ENCODE data around the gene CEP97.
"Not testable (repeated sequence)": the region's sequence is repeated elsewhere in the genome, so short reads cannot be mapped to it uniquely, and the experiment has no call there.

Gene CEP97

GRCh38 chr3:101724329-101725193 lies at the start of gene CEP97:
TSS of gene CEP97 (plus strand) at chr3:101724614. CDS start at chr3:101724677, 63 bp downstream.
- peak; percentile 98 for DNase-seq (ENCODE audit: low spot score)

GRCh38 chr3:101675709-101676215 lies 48.7 kb upstream of the CEP97 start:
- DNase-seq (ENCODE audit: low spot score), result no peak

DNA sequence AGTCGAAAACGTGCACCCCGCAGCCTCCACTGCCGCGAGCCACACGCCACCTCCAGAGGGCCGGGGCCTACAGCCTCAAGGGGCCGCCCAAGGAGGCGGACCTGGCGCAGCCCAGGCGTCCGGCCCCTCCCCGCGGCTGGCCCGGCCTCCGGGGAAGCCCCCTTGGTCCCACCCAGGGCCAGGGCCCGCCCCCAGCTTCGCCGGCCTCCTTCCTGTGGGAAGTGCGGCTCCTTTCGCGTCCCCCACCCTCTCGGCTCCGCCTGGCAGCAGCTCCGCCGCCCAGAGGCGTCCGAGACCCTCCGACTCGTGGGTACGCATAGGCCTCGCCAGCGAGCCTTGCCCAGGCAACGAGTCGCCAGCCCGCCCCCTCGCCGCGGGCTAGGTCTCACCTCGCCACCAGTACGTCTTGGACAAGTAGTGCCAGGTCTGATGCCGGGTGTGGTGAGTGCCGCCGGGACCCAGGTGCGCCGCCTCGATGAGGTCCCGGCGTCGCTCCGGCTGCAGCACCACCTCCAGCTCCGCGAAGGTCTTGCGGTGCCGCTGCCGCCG lies 48.1 kb upstream of the CEP97 start:
- peak; percentile 89 for DNase-seq (ENCODE audit: low spot score)

- peak; percentile 100 for DNase-seq (ENCODE audit: low spot score)
Measured at GRCh38 chr3:101676765-101677435, 47.5 kb upstream of the CEP97 start, which contains the start of gene ZBTB11. TSS of gene ZBTB11 (minus strand) at chr3:101677132. CDS start at chr3:101676914, 218 bp downstream.

- DNase-seq (ENCODE audit: low spot score), result peak; percentile 52
Measured at GRCh38 chr3:101677436-101678286, 46.8 kb upstream of the CEP97 start.

GRCh38 chr3:101678837-101679236 lies 45.6 kb upstream of the CEP97 start:
- DNase-seq (ENCODE audit: low spot score), result peak; percentile 38

DNA sequence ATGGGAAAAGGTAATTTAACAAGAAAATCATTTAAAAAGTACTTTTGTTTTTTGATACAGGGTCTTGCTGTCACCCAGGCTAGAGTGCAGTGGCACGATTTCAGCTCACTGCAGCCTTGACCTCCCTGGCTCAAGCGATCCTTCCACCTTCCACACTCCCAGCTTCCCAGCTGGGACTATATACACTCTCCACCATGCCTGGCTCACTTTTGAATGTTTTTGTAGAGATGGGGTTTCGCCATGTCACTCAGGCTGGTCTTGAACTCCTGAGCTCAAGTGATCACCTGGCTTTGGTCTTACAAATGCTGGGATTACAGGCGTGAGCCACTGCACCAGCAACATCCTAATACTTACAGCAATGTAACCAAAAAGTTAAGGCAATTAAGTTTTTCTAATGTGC lies 43.9 kb upstream of the CEP97 start:
- DNase-seq (ENCODE audit: low spot score), result peak; percentile 24

DNA sequence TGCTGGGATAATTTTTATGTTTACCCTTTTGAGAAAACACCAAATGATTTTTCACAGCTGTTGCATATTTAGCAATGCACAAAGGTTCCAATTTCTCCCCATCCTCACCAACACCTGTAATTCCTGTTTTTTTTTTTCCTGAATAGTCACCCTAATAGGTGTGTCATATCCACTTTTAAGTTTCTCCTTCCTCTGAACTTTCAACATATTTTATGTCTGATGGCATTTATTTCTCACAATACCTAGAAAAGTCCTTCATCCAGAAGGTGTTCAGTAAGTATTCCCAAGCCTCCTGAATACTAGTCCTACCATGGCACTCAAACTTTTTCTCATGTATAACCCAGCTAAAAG lies 39.4 kb upstream of the CEP97 start:
- DNase-seq (ENCODE audit: low spot score), result no peak

GRCh38 chr3:101685870-101686307 lies 38.5 kb upstream of the CEP97 start:
- no peak for DNase-seq (ENCODE audit: low spot score)

- DNase-seq (ENCODE audit: low spot score), result peak; percentile 15
Measured at GRCh38 chr3:101687142-101687931, 37.1 kb upstream of the CEP97 start.

GRCh38 chr3:101689286-101689685 lies 35.1 kb upstream of the CEP97 start:
- no peak for DNase-seq (ENCODE audit: low spot score)

DNA sequence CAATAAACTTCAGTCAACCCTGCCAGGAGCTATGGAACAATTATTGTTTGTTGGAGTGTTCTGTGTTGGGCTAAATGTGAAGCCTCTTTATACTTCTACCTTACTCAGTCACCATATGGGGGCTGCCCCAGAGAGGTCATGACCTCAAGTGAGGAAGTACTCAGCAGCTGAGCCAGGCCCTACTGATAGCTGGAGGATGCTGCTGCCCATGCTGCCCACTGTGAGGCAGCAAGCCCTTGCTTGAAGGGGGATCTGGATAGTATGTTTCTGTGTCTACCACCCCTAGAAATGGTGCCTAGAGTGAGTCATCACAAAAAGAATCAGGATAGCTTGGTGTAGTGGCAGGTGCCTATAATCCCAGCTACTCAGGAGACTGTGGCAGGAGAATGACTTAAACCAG lies 33.4 kb upstream of the CEP97 start:
- DNase-seq (ENCODE audit: low spot score), result no peak

- DNase-seq (ENCODE audit: low spot score), result not testable (repeated sequence)
Measured at GRCh38 chr3:101691685-101692671, 32.4 kb upstream of the CEP97 start.

- DNase-seq (ENCODE audit: low spot score), result peak; percentile 62
Measured at GRCh38 chr3:101693540-101693939, 30.9 kb upstream of the CEP97 start.

- not testable (repeated sequence) for DNase-seq (ENCODE audit: low spot score)
Measured at GRCh38 chr3:101694836-101695235, 29.6 kb upstream of the CEP97 start.

- DNase-seq (ENCODE audit: low spot score), result peak; percentile 81
Measured at GRCh38 chr3:101695779-101696372, 28.5 kb upstream of the CEP97 start.

DNA sequence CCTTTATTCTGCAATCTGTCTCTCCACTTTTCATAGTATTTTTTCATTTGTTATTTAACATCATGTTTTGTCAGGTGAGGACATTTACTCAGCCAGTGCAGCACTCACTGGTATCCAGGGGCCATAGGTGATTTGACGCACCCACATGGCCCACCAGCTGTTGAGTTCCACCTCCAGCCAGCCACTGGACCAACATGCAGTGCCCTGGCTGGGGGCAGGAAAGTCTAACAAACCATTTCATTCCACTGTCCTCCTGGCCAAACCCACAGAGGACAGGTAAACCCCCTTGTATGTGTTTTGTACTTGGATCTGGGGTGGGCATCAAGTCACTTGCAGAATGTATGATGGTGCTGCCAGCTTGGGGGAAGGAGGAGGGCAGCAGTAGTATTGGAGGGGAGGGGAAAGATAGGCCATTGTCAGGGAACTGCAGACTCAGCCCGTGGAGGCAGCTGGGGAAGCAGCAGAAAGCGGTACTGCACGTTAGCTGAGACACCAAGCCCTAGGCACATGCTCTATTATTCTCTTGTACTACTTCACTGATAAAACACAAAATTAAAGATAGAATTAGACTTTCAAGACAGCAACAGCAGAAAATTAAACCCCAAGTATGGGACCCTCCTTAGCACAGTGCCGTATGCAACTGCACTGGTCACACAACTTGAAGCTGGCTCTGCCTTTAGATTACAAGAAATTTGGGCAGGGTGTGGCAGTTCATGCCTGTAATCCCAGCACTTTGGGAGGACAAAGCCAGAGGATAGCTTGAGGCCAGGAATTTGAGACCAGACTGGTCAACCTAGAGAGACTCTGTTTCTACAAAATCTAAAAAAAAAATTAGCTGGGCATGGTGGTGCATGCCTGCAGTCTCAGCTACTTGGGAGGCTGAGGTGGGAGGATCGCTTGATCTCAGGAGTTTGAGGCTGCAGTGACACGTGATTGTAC lies 22.4 kb upstream of the CEP97 start:
- no peak for DNase-seq (ENCODE audit: low spot score)

GRCh38 chr3:101702726-101703125 lies 21.7 kb upstream of the CEP97 start:
- no peak for DNase-seq (ENCODE audit: low spot score)

Measured in cerebellar cortex (tissue), 1 donor.